Duodenal mucosa (tissue), 2 donors: Measurements from ENCODE around the gene TSSK3.
A peak's percentile ranks its signal among the peaks of the same experiment; 100 is the strongest.

Experiments used
- H3K27ac ChIP-seq: one replicate; pipeline ENCODE4 v1.7.0; 2013; ENCODE audit warnings: low read depth, low read length
- H3K27me3 ChIP-seq, 2 donors: one replicate each; pipeline ENCODE4 v1.7.0; 2013; ENCODE audit warnings: low read length in 2 of 2, control low read depth in 1 of 2; ENCODE audit not compliant: insufficient read depth in 2 of 2, control insufficient read depth in 1 of 2
- H3K36me3 ChIP-seq, 2 donors: one replicate each; pipeline ENCODE4 v1.7.0; 2013; ENCODE audit warnings: low read length in 2 of 2, control low read depth in 1 of 2; ENCODE audit not compliant: insufficient read depth in 2 of 2, control insufficient read depth in 1 of 2
- H3K4me1 ChIP-seq, 2 donors: one replicate each; pipeline ENCODE4 v1.7.0; 2013; ENCODE audit warnings: low read length in 2 of 2, control low read depth in 1 of 2; ENCODE audit not compliant: insufficient read depth in 2 of 2, control insufficient read depth in 1 of 2
- H3K4me3 ChIP-seq, 2 donors: one replicate each; pipeline ENCODE4 v1.7.0; 2013; ENCODE audit warnings: low read length in 2 of 2, low read depth in 1 of 2
- H3K9ac ChIP-seq, 2 donors: one replicate each; pipeline ENCODE4 v1.7.0; 2013; ENCODE audit warnings: low read length in 2 of 2, low read depth in 1 of 2
- H3K9me3 ChIP-seq, 2 donors: one replicate each; pipeline ENCODE4 v1.7.0; 2013; ENCODE audit warnings: low read length in 2 of 2, control low read depth in 1 of 2; ENCODE audit not compliant: control insufficient read depth in 1 of 2

Gene TSSK3

DNA sequence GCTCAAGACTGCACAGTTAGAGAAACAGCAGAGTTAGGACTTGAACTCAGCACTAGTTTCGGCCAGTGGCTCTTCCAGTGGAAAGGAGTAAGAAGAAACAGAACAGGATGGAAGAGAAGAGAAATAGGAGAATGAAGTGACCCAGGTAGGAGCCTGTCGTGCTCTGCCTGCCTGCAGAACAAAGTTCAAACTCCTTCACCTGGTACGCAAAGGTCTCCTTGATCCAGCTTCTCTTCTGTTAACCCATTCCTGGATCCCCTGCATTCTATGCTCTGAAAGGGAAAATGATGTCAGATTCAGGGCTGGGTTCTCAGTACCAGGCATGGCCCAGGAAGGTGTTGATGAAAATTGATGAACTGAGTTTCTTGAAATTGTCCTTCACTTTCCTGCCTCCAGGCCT is 3.9 kb upstream of the TSSK3 start:
- Histone ChIP-seq H3K9me3 (no peaks in the 10 kb centered on the region), H3K27me3 (no peaks in the 10 kb centered on the region), H3K36me3 (peaks cover 1 to 2% of the 10 kb centered on the region in 2 donors), H3K27ac (no peak overlapping the region), H3K4me1 (peaks cover 22 to 25% of the 10 kb centered on the region in 2 donors), H3K9ac (no peak overlapping the region), H3K4me3 (peak overlapping the region in 1 of 2 donors; percentile 4)

DNA sequence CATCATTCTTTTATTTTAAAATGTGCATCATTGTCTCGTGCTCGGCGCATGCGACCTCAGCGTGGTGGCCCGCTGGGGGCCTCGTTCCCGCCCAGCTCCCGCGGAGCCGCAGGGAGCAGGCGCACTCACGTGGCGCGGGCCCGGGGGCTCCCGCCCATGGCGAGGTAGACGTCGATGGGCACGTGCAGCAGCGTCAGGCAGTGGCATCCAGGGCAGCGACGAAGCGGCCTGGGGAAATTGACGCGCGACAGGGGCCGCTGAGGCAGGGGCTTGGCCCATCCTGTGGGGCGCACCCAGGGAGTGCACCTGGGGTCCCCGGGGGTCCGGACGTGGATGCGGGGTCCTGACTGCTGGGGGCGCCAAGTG is 1.0 kb upstream of the TSSK3 start:
- H3K9me3 ChIP-seq: no peaks in the 10 kb centered on the region
- peaks cover 11 to 28% of the 10 kb centered on the region in 2 donors for H3K36me3 ChIP-seq
- H3K27me3 ChIP-seq: no peaks in the 10 kb centered on the region
- H3K4me3 ChIP-seq: peak overlapping the region in 1 of 2 donors; percentile 10
- H3K27ac ChIP-seq: no peak overlapping the region
- H3K4me1 ChIP-seq: peaks cover 16 to 18% of the 10 kb centered on the region in 2 donors
- no peak overlapping the region for H3K9ac ChIP-seq

DNA sequence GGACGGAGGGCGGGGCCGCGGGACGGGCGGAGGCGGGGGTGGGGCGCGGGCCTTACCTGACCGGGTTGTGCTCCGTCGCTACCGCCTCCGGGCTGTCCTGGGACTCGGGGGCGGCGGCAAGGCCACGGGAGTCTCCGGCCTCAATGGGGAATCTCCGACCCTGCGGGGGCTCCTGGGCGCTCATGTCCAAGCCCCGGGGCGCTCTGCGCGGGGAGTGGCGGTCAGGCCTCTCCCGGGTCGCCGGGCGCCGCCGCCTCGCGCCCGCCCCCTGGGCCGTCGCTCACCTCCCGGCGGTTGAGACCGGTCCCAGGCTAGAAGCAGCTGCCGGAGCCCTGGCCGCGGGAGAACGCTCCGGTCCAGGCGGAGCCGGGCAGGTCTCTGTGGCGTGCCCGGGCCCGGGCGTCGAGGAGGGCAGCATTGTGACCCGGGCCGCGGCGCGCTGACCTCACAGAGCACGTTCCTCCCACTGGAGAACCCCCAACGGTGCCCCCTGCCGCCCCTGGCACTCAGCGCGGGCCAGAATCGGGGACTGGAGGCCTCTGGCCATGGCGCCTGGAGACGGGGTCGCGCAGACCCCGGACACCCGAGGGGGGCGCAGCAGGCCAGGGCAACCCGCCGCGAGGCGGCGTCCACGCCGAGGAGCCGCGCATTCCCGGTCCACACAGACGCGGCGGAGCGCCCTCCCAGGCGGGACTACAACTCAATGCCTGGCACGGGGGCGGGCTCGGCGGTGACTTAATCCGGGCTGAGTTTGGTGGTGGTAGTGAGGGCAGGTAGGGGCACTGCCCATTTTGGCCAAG is 465 bp upstream of the TSSK3 start:
- Histone ChIP-seq H3K4me3 (peak overlapping the region; percentile 50 to 53), H3K9me3 (no peaks in the 10 kb centered on the region), H3K4me1 (peaks cover 16 to 18% of the 10 kb centered on the region in 2 donors), H3K27ac (no peak overlapping the region), H3K9ac (peak overlapping the region in 1 of 2 donors; percentile 51), H3K36me3 (peaks cover 17 to 33% of the 10 kb centered on the region in 2 donors), H3K27me3 (no peaks in the 10 kb centered on the region)

DNA sequence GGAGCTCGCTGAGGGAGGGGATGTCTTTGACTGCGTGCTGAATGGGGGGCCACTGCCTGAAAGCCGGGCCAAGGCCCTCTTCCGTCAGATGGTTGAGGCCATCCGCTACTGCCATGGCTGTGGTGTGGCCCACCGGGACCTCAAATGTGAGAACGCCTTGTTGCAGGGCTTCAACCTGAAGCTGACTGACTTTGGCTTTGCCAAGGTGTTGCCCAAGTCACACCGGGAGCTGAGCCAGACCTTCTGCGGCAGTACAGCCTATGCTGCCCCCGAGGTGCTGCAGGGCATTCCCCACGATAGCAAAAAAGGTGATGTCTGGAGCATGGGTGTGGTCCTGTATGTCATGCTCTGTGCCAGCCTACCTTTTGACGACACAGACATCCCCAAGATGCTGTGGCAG is 1.4 kb downstream of the TSSK3 start:
- no peak overlapping the region for H3K27ac ChIP-seq
- no peaks in the 10 kb centered on the region for H3K27me3 ChIP-seq
- no peak overlapping the region for H3K4me3 ChIP-seq
- H3K4me1 ChIP-seq: peaks cover under 1 to 7% of the 10 kb centered on the region in 2 donors
- H3K36me3 ChIP-seq: peaks cover 32 to 52% of the 10 kb centered on the region in 2 donors
- no peaks in the 10 kb centered on the region for H3K9me3 ChIP-seq
- no peak overlapping the region for H3K9ac ChIP-seq

DNA sequence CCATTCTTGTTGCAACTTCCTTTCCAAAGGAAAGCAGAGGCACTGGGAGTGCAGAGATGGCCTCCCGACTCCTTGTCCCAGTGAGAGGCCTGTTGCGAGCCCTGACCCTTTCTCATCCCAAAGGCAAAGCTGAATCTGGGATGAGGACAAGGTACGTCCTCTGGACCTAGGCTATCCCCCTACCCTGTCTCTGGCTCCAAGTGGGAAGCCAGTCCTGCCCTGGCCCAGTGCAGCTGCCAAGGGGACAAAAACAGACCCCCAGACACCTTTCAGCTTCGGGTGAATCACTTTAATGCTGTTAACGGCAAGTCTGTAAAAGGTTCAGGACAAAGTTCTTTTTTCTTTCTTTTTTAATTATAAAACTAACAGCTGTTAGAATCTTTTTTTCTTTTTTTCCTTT is 2.5 kb downstream of the TSSK3 start:
- Histone ChIP-seq H3K36me3 (peaks cover 32 to 56% of the 10 kb centered on the region in 2 donors), H3K27ac (no peak overlapping the region), H3K9ac (no peak overlapping the region), H3K4me1 (peaks cover 0 to 7% of the 10 kb centered on the region in 2 donors), H3K27me3 (no peaks in the 10 kb centered on the region), H3K9me3 (no peaks in the 10 kb centered on the region), H3K4me3 (no peak overlapping the region)

DNA sequence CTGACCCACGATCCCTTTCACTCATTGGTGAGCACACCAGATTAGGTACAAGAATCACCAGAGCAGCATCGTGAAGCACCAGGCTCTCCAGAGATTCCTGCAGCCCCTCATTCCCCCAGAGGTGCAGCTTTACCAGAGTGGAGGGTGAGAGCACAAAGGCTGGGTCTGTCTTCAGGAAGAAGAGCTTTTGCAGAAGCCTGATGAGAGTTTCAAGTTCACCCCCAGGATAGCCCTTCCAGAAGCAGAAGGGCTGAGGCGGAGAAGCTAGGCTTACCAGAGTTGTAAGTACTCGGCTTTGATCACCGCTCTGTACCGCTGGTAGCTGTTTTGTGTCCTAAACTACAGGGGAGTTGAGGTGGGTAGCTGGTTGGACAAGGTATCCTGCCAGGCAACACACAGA is 3.1 kb downstream of the TSSK3 start:
- no peaks in the 10 kb centered on the region for H3K9me3 ChIP-seq
- no peaks in the 10 kb centered on the region for H3K27me3 ChIP-seq
- peaks cover 32 to 56% of the 10 kb centered on the region in 2 donors for H3K36me3 ChIP-seq
- no peak overlapping the region for H3K4me3 ChIP-seq
- H3K9ac ChIP-seq: no peak overlapping the region
- no peak overlapping the region for H3K27ac ChIP-seq
- H3K4me1 ChIP-seq: peaks cover 0 to 7% of the 10 kb centered on the region in 2 donors

DNA sequence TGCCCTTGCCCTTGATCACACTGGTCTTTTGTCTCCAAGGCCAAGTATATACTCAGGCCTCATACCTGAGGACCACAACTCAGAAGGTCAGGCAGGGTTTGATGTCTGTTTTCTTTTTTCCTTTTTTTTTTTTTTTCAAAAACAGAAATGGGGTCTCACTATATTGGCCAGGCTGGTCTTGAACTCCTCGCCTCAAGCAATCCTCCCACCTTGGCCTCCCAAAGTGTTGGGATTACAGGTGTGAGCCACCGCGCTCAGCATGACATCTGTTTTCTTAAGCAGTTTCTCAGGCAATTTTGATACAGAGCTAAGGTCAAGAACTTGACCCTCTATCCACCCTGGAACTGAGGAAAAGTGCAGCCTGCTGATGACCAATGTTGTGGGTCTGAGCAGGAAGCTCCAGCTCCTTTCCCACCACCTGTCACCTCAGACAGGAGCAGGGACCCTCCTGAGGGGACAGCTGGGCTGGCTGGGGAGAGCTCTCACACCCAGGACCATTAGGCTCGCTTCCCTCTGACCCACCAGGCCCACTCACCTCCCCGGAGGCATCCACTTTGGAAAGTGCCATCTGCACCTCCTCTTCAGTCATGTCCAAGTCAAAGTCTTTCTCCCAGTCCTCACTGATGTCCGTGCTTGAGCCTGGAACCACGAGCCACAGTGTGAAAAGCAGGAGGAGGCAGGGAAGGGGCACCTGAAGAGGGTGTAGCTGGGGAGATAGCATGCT is 5.7 kb downstream of the TSSK3 start:
- Histone ChIP-seq H3K4me3 (no peak overlapping the region), H3K27ac (no peak overlapping the region), H3K9me3 (no peaks in the 10 kb centered on the region), H3K9ac (no peak overlapping the region), H3K27me3 (no peaks in the 10 kb centered on the region), H3K36me3 (peaks cover 47 to 72% of the 10 kb centered on the region in 2 donors), H3K4me1 (peaks cover 0 to 3% of the 10 kb centered on the region in 2 donors)

DNA sequence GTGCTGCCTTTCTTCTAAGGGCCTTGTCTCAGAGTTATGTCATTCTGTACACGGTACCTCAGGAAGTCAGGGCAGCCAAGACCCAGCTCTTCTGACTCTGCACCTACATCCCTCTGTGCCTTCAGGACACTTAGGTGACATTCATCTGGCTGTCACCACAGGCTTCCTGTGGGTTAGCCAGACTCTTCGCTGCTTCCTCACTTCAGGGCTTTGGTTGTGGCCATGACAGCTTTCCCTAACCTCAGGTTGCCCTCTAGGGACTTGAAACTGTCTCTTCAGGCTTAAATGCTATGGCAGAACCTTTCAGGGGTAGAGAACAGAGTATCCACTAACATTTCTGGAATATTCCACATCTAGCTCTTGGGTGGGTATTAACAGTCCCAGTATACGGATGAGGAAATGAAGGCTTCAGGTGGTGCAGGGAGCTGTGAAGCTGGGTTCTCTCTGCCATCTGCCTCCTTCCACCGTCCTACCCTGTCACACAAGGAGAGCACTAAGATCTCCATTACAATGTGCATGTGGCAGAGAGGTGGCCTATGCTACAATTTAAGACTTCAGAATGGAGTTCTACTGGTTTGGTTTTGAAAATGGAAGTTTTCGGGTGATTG is 9.9 kb downstream of the TSSK3 start:
- H3K9ac ChIP-seq: no peak overlapping the region
- H3K4me1 ChIP-seq: peaks cover 0 to 3% of the 10 kb centered on the region in 2 donors
- no peak overlapping the region for H3K4me3 ChIP-seq
- peaks cover 49 to 76% of the 10 kb centered on the region in 2 donors for H3K36me3 ChIP-seq
- H3K27me3 ChIP-seq: no peaks in the 10 kb centered on the region
- H3K27ac ChIP-seq: no peak overlapping the region
- H3K9me3 ChIP-seq: no peaks in the 10 kb centered on the region

DNA sequence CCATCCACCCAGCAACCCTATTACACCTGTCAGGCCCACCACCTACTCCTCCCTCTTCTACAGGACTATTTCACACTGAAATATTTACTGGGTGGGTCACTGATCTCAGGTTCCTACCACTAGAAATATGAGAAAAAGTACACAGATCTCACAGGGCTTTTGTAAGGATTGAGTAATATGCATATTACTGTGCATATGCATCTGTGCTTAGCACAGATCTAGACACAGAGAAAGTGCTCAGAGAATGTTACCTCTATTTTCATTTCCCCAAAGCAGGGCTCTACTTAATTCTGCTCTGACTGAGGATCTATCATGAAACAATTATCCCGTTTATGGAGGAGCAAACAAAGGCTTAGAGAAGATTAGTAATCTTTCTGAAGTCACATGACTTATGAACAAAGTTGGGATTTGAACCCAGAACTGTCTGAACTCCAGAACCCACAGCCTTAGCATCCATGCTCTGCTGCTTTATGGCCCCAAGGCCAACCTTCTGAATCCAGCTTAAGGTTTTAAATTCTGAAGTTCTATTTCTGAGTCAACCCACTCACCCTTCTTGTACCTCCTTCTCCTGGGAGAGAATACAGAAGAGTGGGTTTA is 11.8 kb downstream of the TSSK3 start:
- H3K9me3 ChIP-seq: no peaks in the 10 kb centered on the region
- H3K4me1 ChIP-seq: peaks cover 0 to 3% of the 10 kb centered on the region in 2 donors
- no peaks in the 10 kb centered on the region for H3K27me3 ChIP-seq
- no peak overlapping the region for H3K27ac ChIP-seq
- no peak overlapping the region for H3K4me3 ChIP-seq
- peaks cover 53 to 76% of the 10 kb centered on the region in 2 donors for H3K36me3 ChIP-seq
- H3K9ac ChIP-seq: no peak overlapping the region

DNA sequence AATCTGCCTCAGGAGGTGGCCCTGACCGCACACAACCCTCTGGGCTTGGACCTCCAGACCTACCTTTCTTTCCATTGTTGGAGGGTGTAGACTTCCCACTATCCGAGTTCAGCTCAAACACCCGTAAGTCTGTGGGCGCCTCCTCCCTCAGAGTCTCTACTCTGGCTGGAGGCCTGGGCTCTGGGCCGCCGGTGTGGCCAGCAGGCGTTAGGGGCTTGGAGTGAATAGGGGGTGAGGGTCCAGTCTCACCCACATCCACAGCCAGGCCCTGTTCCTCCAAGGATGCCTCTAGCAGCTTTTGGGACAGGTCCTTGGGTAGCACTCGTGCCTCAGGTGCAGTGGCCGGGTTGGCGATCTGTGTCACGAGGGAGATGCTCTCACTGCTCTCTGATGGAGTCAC is 13.9 kb downstream of the TSSK3 start:
- Histone ChIP-seq H3K9ac (no peak overlapping the region), H3K4me1 (peaks cover 0 to 3% of the 10 kb centered on the region in 2 donors), H3K9me3 (no peaks in the 10 kb centered on the region), H3K27me3 (no peaks in the 10 kb centered on the region), H3K4me3 (no peak overlapping the region), H3K27ac (no peak overlapping the region), H3K36me3 (peaks cover 66 to 97% of the 10 kb centered on the region in 2 donors)
